ENCODE measurements around the gene NUMB. TPM values are rescaled to one million over a fixed set of nuclear protein-coding genes. Genes with fewer than 3 reads are reported as not detected.

Gene NUMB
- total and polyA plus RNA-seq, 2 of the 4 experiments (the other 2 are of a cell fraction) = 45.9 to 114 TPM

- Histone ChIP-seq H2AK5ac (ENCODE audit: low read depth, low read length) (peak overlapping the region; percentile 63), H2BK15ac (ENCODE audit: low read depth, low read length) (no peak overlapping the region), H3K79me1 (ENCODE audit: low read depth in 1 of 2, low read length in 2 of 2) (peaks cover 0 to 36% of the 10 kb centered on the region in 2 experiments; a peak in 2 of 4 replicates), H3K4me2 (ENCODE audit: low read depth, low read length) (peak overlapping the region; percentile 93), H3K9me1 (ENCODE audit: insufficient read depth, low read length) (peaks cover 3% of the 10 kb centered on the region), H2BK5ac (ENCODE audit: low read depth, low read length, poor library complexity, severe bottlenecking) (peak overlapping the region; percentile 86), H3K9me3 (ENCODE audit: control insufficient read depth, insufficient read depth, low read length) (no peaks in the 10 kb centered on the region), H2AK9ac (replicated peaks; ENCODE audit: low read depth, low read length, poor library complexity) (peak overlapping the region; percentile 99), H3K18ac (ENCODE audit: low read depth, low read length) (peak overlapping the region; percentile 55; the same call in 1 of the 2 replicates), H2BK120ac (ENCODE audit: low read depth, low read length) (peak overlapping the region; percentile 51), H3K14ac (replicated peaks; ENCODE audit: low read depth, low read length) (peak overlapping the region; percentile 98), H3K27ac (ENCODE audit: insufficient read depth, low read length) (peak overlapping the region; percentile 92), H4K20me1 (ENCODE audit: insufficient read depth, low read length) (peaks cover 23% of the 10 kb centered on the region; the same call in 1 of the 2 replicates), H3K27me3 (ENCODE audit: control insufficient read depth, insufficient read depth, low read length) (no peaks in the 10 kb centered on the region), H3K23ac (ENCODE audit: low read depth, low read length) (peak overlapping the region; percentile 93), H2AFZ (replicated peaks; ENCODE audit: low read length, poor library complexity) (peak overlapping the region; percentile 92), H4K5ac (ENCODE audit: low read depth, low read length) (peak overlapping the region; percentile 69), H3K9ac (ENCODE audit: low read depth, low read length) (peak overlapping the region; percentile 94), H3K56ac (ENCODE audit: extremely low read depth, insufficient read depth, low read length) (peak overlapping the region; percentile 40; the same call in 1 of the 2 replicates), H3K36me3 (ENCODE audit: control insufficient read depth, insufficient read depth, low read length) (no peaks in the 10 kb centered on the region; the same call in 1 of the 2 replicates), H3K4me3 (ENCODE audit: insufficient read depth, low read depth, low read length) (peak overlapping the region; percentile 93), H2BK20ac (ENCODE audit: low read depth, low read length) (no peak overlapping the region), H3K4me1 (ENCODE audit: control insufficient read depth, insufficient read depth, low read length) (peaks cover 10% of the 10 kb centered on the region), H4K91ac (ENCODE audit: insufficient read depth, low read depth, low read length) (peak overlapping the region; percentile 59), H3K4ac (ENCODE audit: low read depth, low read length) (peak overlapping the region; percentile 77), H4K8ac (ENCODE audit: low read depth in 2 of 2, low read length in 2 of 2) (peak overlapping the region in 1 of 2 experiments; percentile 27; a peak in 1 of 4 replicates)
- ATAC-seq (ENCODE audit: low read depth) = peak; percentile 7
- WGBS, 2 experiments (ENCODE audit: extremely low coverage in 2 of 2, insufficient read length in 1 of 2) = 2% methylated on average over 14 of the region's 24 CpGs; no CpG with 5 or more reads in 1 of the 2 experiments
- CTCF ChIA-PET = interaction anchor here (0.6 to 0.7 kb wide), 3 partner anchors 63 to 280 kb away, joined by 3 to 4 read pairs (median 3); no protein-coding TSS in a partner anchor
- dilution Hi-C loops (cut with HindIII; ENCODE audit: low sequenced_read_pairs, unreplicated experiment) = loop anchor here (25.0 kb wide), 1 partner anchor 170 kb away; no protein-coding TSS in a partner anchor
- no TSS peak for BruUV-seq (replicated peaks)
- intact Hi-C loops (cut with micrococcal nuclease) = loop anchor here (5.0 kb wide), 1 partner anchor 40 kb away; no protein-coding TSS in a partner anchor
- POLR2A ChIA-PET (ENCODE audit: unreplicated experiment) = interaction anchor here (0.5 to 1.3 kb wide), 4 partner anchors 8 to 441 kb away, joined by 3 to 5 read pairs (median 4); no protein-coding TSS in a partner anchor
- DNase-seq = peak; percentile 33
- in situ Hi-C loops (cut with MboI; ENCODE audit: low sequenced_read_pairs) = no loop called here
- TF ChIP-seq CHD1 (IDR thresholded peaks at IDR 0.05; ENCODE audit: low read depth, low read length) (no peak), NFE2L2 (IDR thresholded peaks at IDR 0.05; ENCODE audit: low read depth, low read length) (no peak), MAFK (IDR thresholded peaks at IDR 0.05; ENCODE audit: low read depth, low read length) (no peak), RFX5 (IDR thresholded peaks at IDR 0.05; ENCODE audit: low read depth, low read length) (no peak), POLR2A (IDR thresholded peaks at IDR 0.05; ENCODE audit: low read depth, low read length) (no peak), SMC3 (IDR thresholded peaks at IDR 0.05; ENCODE audit: low read depth, low read length) (0 out of 2 replicates have a peak, but pooled peaks have one; percentile 1), BHLHE40 (IDR thresholded peaks at IDR 0.05; ENCODE audit: low read depth, low read length) (no peak), RAD21 (IDR thresholded peaks at IDR 0.05; ENCODE audit: low read length) (peak; percentile 22; the same call in 1 of the 2 replicates), FOS (IDR thresholded peaks at IDR 0.05; ENCODE audit: low read depth, low read length) (no peak)
- TF ChIP-seq, protein P1, sequence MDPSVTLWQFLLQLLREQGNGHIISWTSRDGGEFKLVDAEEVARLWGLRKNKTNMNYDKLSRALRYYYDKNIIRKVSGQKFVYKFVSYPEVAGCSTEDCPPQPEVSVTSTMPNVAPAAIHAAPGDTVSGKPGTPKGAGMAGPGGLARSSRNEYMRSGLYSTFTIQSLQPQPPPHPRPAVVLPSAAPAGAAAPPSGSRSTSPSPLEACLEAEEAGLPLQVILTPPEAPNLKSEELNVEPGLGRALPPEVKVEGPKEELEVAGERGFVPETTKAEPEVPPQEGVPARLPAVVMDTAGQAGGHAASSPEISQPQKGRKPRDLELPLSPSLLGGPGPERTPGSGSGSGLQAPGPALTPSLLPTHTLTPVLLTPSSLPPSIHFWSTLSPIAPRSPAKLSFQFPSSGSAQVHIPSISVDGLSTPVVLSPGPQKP (IDR thresholded peaks at IDR 0.05; ENCODE audit: borderline replicate concordance, low read depth, low read length) = no peak
These were observed 1.1 kb downstream of the NUMB start for GRCh38 chr14:73457041-73457923.

All from IMR-90 (cell line).